Subcutaneous abdominal adipose tissue (tissue), 5 donors: ENCODE results near the gene OR10A3.

ENCODE experiments used
- H3K27ac ChIP-seq: one replicate; pipeline ENCODE4 v1.7.0; 2013; ENCODE audit warnings: low read depth, mild to moderate bottlenecking, inconsistent platforms, low read length, moderate library complexity
- H3K27me3 ChIP-seq, 5 donors: one replicate each; pipeline ENCODE4 v1.7.0; 2013; ENCODE audit warnings: low read length in 5 of 5, inconsistent platforms in 1 of 5; ENCODE audit not compliant: control insufficient read depth in 5 of 5, insufficient read depth in 4 of 5
- H3K36me3 ChIP-seq, 5 donors: one replicate each; pipeline ENCODE4 v1.7.0; 2013; ENCODE audit warnings: low read length in 5 of 5; ENCODE audit not compliant: control insufficient read depth in 5 of 5, insufficient read depth in 5 of 5
- H3K4me1 ChIP-seq, 5 donors: one replicate each; pipeline ENCODE4 v1.7.0; 2013; ENCODE audit warnings: low read length in 5 of 5, mild to moderate bottlenecking in 3 of 5, moderate library complexity in 1 of 5; ENCODE audit not compliant: control insufficient read depth in 5 of 5, insufficient read depth in 5 of 5
- H3K4me3 ChIP-seq, 5 donors: one replicate each; pipeline ENCODE4 v1.7.0; 2013; ENCODE audit warnings: low read length in 5 of 5, low read depth in 1 of 5
- H3K9ac ChIP-seq, 5 donors: one replicate each; pipeline ENCODE4 v1.7.0; 2013; ENCODE audit warnings: low read length in 5 of 5, mild to moderate bottlenecking in 4 of 5, moderate library complexity in 3 of 5
- H3K9me3 ChIP-seq, 5 donors: one replicate each; pipeline ENCODE4 v1.7.0; 2013; ENCODE audit warnings: low read length in 5 of 5; ENCODE audit not compliant: control insufficient read depth in 5 of 5
- donor health status: healthy.
- donor health status: healthy.
- donor health status: healthy.
- donor health status: healthy.
- donor health status: healthy.

Gene OR10A3

DNA sequence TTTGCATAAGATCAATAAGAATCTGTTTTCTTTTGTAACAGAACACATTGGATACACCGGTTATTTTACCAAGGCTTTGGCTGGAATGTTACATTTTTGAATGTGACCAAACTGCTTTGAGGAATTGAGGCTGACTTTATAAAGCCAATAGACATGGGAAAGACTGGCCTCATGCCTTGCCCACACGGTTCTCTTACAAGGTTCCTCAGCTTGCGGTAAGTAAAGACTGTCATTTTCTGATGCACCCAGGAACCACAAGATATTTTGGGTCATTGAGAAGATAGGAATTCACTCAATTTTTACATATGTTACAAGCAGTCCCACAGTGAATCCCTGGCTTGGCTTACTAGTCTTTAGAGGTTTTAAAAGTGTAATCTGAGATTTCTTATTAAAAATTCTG is 34.4 kb downstream of the OR10A3 start:
- H3K27ac ChIP-seq = no peak overlapping the region

DNA sequence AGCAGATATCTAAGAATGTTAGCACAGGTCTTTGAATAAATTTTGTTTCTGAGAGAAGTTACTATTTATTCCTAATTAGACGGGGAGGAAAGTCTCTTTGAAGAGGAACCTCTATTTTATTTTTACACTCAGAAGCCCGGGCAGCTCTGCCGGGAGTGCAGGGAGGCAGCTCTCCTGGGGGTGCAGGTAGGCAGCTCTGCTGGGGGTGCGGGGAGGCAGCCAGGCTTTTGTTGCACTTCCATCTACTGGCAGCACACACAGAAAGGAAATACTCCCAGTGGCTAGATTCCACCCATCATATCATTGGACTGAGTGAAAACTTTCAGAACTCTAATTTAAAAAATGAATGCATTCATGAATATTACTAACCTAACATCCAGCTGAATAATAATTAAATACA is 35.0 kb downstream of the OR10A3 start:
- Histone ChIP-seq H3K27ac (no peak overlapping the region), H3K9ac (no peak overlapping the region), H3K4me3 (no peak overlapping the region), H3K4me1 (no peaks in the 10 kb centered on the region), H3K36me3 (no peaks in the 10 kb centered on the region), H3K27me3 (peaks cover 0 to 4% (median 0%) of the 10 kb centered on the region in 5 donors), H3K9me3 (no peaks in the 10 kb centered on the region)

More for the DNA sequence above, 34.4 kb downstream of the OR10A3 start:
- Histone ChIP-seq H3K4me3 (no peak overlapping the region), H3K9me3 (no peaks in the 10 kb centered on the region), H3K4me1 (no peaks in the 10 kb centered on the region), H3K27me3 (peaks cover 0 to 4% (median 0%) of the 10 kb centered on the region in 5 donors), H3K36me3 (no peaks in the 10 kb centered on the region), H3K9ac (no peak overlapping the region)

DNA sequence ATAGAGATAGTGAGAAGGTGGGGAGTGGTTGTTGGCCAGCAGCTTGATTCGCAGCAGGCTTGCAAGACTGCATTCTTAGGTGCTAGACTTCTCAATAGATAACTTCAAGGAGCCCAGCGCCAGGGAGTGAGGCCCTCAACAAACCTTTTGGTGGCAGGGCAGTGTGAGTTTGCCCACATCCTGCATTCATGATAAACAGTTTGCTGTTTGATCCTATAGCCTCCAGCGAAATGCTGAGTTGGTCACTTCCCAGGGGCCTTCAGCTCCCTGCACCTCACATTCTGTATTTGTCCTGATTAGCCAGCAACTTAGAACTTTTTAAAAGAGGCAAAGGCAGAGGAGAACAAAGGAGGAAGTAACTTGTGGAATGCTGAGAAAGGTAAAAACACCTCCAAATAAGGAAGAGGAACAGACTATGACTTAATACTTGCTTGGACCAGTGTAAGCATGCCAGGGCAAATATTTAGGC is 35.5 kb downstream of the OR10A3 start:
- H3K9me3 ChIP-seq = no peaks in the 10 kb centered on the region
- peaks cover 0 to 4% (median 0%) of the 10 kb centered on the region in 5 donors for H3K27me3 ChIP-seq
- no peak overlapping the region for H3K4me3 ChIP-seq
- H3K4me1 ChIP-seq = no peaks in the 10 kb centered on the region
- H3K36me3 ChIP-seq = no peaks in the 10 kb centered on the region
- H3K27ac ChIP-seq = no peak overlapping the region
- no peak overlapping the region for H3K9ac ChIP-seq

DNA sequence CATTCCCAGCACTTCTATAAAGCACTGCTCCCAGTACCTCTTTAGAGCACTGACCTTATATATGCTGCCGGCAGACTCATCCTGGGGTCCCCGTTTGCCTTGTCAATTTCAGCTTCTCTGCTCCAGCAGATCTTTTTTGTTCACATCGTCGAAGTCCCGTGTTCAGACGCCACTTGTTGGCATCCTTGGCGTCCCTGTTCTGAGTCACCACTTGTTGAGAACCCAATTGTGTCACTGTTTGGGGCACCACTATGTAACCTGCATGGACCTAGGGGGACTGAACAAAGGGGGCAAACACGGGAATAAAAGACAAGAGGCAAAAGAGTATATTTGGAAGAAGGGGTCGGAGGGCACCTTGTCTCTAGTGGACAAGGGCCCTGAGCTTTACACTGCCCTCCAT is 36.0 kb downstream of the OR10A3 start:
- Histone ChIP-seq H3K36me3 (no peaks in the 10 kb centered on the region), H3K9ac (no peak overlapping the region), H3K4me1 (no peaks in the 10 kb centered on the region), H3K4me3 (no peak overlapping the region), H3K9me3 (no peaks in the 10 kb centered on the region), H3K27me3 (peaks cover 0 to 4% (median 0%) of the 10 kb centered on the region in 5 donors), H3K27ac (no peak overlapping the region)

DNA sequence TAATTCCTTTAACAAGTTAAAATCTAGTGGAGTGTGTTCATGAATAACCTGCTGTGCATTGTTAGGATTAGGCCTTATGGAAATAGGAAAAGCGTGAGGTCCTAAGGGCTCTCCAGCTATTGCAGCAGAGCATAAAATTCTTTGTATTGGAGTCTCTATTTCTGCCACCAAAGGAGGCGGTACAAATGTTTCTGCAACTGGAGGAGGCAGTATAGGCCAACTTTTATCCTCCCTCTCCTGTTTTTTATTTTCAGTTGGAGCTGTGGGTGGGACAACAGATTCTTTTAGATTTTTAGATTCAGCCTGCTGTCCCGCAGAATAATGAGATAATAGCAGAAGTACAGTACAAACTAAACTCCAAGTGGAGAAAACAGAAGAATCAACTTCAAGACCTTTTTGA is 36.6 kb downstream of the OR10A3 start:
- Histone ChIP-seq H3K4me1 (no peaks in the 10 kb centered on the region), H3K27me3 (peaks cover 0 to 3% (median 0%) of the 10 kb centered on the region in 5 donors), H3K9me3 (no peaks in the 10 kb centered on the region), H3K9ac (no peak overlapping the region), H3K27ac (no peak overlapping the region), H3K4me3 (no peak overlapping the region), H3K36me3 (no peaks in the 10 kb centered on the region)

DNA sequence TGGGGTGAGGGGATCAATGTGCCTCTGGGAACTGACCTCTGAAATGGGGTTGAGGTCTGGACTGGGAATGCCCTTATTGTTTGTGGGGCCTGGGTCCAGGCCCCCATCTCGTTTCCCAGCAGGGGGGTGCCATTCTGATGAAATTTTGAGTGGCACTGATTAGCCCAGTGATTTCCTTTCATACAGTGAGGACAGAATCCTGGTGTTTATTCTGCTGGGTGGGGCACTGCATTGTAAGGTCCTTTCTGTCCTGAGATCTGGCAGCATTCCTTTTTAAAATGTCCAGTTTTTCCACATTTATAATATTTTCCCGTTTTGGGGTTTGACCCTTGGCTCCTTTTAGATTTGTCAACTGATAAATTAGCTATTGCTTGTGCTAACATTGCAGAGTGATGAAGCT is 37.6 kb downstream of the OR10A3 start:
- Histone ChIP-seq H3K9ac (no peak overlapping the region), H3K27ac (no peak overlapping the region), H3K9me3 (no peaks in the 10 kb centered on the region), H3K4me3 (no peak overlapping the region), H3K36me3 (no peaks in the 10 kb centered on the region), H3K27me3 (peaks cover 0 to 3% (median 0%) of the 10 kb centered on the region in 5 donors), H3K4me1 (no peaks in the 10 kb centered on the region)

DNA sequence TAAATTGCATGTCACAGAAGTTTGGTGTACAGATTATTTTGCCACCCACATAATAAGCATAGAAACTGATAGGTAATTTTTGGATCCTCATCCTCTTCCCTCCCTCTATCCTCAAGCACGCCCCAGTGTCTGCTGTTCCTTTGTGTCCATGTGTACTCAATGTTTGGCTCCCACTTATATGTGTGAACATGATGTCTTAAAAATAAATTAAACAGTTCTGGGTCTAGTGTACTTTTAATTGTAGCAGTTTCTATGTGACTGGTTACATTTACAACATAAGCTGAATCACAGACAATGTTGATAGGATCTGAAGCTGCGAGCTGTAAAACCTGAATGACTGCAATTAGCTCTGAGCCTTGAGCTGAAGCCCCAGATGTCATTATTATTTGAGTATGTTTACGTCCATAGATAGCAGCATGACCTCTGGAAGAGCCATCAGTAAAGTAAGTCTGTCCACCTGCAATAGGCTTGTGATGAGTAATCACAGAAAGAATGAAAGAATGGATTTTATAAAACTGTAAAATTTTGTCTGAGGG is 40.1 kb downstream of the OR10A3 start:
- Histone ChIP-seq H3K9ac (no peak overlapping the region), H3K27ac (no peak overlapping the region), H3K36me3 (no peaks in the 10 kb centered on the region), H3K4me1 (no peaks in the 10 kb centered on the region), H3K9me3 (no peaks in the 10 kb centered on the region), H3K4me3 (no peak overlapping the region), H3K27me3 (no peaks in the 10 kb centered on the region)

DNA sequence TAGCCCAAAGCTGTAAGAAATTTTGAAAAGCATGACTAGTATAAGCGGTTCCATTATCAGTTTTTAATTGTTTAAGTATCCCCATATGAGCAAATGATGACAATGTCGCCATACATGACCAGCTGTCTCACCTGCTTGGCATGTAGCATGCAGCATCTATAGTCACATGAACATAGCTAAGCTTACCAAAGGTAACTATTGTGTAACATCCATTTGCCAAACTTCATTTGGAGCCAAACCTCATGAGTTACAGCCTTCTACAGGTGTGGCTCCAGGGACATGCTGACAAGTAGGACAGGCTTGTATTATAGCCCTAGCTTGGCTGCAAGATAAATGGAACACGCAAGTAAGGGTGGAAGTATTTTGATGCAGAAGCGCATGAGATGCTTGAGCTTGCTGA is 40.8 kb downstream of the OR10A3 start:
- Histone ChIP-seq H3K36me3 (no peaks in the 10 kb centered on the region), H3K27ac (no peak overlapping the region), H3K4me1 (no peaks in the 10 kb centered on the region), H3K4me3 (no peak overlapping the region), H3K27me3 (no peaks in the 10 kb centered on the region), H3K9me3 (no peaks in the 10 kb centered on the region), H3K9ac (no peak overlapping the region)

DNA sequence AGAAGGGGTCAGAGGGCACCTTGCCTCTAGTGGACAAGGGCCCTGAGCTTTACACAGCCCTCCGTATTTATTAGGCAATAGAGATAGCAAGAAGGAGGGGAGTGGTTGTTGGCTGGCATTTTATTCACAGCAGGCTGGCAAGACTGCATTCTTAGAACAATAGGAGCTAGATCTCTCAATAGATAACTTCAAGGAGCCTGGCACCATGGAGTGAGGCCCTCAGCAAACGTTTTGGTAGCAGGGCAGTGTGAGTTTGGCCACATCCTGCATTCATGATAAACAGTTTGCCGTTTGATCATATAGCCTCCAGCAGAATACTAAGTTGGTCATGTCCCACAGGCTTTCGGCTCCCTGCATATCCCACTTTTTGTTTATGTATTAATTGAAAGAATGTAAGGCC is 42.1 kb downstream of the OR10A3 start:
- Histone ChIP-seq H3K36me3 (no peaks in the 10 kb centered on the region), H3K9ac (no peak overlapping the region), H3K4me1 (no peaks in the 10 kb centered on the region), H3K9me3 (no peaks in the 10 kb centered on the region), H3K27ac (no peak overlapping the region), H3K4me3 (no peak overlapping the region), H3K27me3 (no peaks in the 10 kb centered on the region)

DNA sequence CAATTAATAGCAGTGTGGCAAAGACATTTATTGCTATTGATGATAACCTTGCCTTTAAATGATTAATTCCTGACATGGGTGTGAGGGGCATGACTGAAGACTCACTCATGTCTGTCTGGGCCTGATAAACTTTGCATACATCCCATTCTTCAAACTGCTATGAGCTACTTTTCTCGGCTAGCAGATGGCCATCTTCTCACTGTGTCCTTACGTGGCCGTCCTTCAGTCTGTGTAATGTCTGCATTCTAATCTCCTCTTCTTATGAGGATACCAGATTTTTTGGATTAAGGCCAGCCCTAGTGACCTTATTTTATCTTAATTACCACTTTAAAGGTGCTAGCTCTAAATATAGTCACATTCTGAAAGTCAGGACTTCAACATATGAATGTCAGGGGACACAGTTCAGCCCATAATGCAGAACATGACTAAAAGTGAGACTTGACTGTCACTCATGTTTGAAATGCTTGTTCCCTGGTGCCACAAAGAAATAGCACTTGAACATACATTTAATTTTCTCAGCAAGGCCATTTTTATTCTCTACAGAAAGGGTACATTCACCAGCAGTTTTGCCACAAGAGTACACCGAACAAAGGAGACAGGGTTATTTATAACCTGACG is 42.7 kb downstream of the OR10A3 start:
- H3K9me3 ChIP-seq = no peaks in the 10 kb centered on the region
- no peaks in the 10 kb centered on the region for H3K4me1 ChIP-seq
- no peak overlapping the region for H3K4me3 ChIP-seq
- no peak overlapping the region for H3K9ac ChIP-seq
- H3K27ac ChIP-seq = no peak overlapping the region
- no peaks in the 10 kb centered on the region for H3K27me3 ChIP-seq
- no peaks in the 10 kb centered on the region for H3K36me3 ChIP-seq
